HG03280 (cell line): ENCODE results near the gene HPS1.

Experiments used
- ATAC-seq: cut with Tn5 transposase; IDR thresholded peaks from one replicate; pipeline ENCODE4 v1.9.1; 2021; ENCODE audit warnings: mild to moderate bottlenecking, moderate library complexity; ENCODE audit not compliant: unreplicated experiment

HPS1 gene

GRCh38 chr10:98465866-98466265 is 19.1 kb upstream of the HPS1 start:
- ATAC-seq, result no peak

- no peak for ATAC-seq
Observed at GRCh38 chr10:98463976-98464754, 17.4 kb upstream of the HPS1 start.

DNA sequence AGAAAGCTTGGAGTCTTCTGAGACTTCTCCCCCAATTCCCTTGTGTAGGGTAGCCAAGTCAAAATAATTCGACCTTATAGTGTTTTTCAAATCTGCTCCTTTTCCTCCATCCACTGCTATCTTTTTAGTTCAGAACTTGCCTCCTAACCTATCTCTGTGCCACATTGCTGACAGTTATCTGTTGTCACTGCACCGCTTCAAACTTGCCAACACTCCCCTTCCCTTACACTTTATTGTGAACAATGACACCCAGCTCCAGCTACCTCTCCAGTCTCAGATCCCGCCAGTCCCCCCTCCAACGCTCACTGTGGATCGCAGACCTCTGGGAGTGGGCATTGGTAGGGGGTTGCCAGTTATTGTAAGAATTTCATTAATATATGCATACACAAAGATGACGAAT is 16.3 kb upstream of the HPS1 start:
- no peak for ATAC-seq

DNA sequence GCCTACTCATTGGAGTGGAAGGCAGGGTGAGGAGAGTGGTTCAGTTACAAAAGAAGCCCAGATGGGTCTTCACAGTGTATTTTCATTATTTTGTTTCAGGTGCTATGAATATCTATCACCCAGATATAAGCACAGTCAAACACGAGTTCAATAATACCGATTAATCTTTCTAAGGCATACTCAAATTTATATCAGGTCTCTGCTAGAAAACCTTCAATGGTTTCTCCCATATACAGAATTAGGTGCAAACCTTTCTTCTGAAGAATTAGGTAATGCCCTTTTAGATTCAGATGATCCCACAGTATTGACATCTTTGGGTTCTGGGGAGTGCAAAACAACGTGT is 14.7 kb upstream of the HPS1 start:
- no peak for ATAC-seq

DNA sequence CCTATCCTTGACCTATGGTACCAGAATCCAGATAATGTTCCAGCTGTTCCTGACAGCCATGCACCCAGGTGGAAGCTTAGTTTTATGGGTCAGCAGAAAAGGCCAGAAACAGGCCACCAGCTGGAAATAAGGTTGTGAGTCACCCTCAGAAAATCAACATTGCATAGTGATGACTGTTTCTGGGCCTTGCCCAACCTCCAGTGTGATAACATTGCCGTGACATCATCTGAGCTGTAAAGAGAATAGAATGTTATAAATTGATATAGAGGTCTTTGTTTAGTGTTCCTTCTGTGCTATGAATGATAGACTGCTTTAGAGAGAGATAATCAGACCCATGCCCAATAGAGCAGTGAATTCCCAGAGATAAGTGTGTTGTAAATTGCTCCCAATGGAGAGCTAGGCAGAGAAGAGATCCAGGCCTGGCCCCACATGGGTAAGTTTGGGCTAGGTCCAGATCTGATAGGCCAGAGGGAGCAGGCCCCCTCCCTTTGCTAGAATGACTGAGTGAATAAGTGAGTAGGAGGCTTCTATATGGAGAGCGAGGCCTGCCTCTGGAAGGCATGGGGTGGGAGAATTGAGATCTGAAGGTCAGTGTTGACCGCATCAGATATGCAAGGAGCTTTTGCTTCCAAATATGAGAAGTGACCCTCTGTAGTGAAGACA is 14.2 kb upstream of the HPS1 start:
- no peak for ATAC-seq

GRCh38 chr10:98458809-98459784 is 12.4 kb upstream of the HPS1 start:
- no peak for ATAC-seq

DNA sequence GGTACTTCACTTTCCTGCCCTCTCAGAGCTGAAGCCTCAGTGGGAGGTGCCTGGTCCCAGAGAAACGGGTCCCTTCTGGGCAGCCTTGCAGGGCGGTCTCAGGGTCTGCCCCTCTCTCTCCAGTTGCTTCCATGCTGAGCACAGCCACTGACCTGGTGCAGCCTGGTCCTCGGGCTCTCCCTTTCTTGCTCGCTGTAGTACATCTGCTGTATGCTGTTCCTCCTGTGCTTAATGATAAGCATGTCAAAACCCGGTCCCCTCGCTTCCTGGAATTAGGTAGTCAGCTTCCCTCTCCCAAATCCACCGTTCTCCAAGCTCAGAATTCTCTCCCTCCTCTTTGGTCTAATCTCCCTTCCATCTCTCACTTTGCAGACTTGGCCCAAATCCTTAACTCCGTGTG is 11.0 kb upstream of the HPS1 start:
- ATAC-seq, result no peak

DNA sequence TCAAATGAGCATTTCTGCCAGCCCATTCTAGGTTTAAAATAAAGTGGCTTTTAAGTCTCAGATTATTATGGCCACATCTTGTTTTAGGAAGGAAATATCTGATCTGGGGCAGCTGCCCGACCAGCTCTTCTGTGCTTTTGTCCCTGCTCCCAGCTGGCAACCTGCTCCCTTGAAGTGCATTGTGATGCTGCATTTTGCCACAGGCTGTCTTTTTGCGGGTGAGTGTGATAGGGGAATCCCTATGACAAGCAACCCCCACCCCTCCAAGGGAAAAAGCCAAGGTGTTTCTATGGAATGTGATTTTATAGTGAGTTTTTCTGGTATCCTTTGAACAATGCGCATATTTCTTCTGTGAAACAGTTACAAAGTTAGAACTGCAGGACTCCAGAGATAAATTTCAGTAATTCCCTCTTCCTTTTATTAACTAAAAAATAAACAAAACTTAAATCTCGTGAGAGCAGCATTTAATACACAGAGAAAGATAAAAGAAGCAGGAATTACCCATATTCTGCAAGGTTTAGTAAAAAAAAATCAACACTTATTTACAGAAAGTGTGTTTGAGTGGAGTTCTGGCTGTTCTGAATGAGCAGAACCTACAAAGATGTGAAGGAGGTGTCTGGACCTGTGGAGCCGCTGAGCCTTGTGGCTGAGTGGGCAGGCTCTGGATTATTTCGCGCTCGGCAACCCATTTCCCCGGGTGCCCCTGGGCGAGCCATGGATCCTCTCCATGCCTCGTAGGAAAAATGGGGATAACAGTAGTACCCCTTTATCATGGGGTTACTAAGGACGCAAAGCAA is 10.1 kb upstream of the HPS1 start:
- ATAC-seq, result no peak

GRCh38 chr10:98456043-98456570 is 9.4 kb upstream of the HPS1 start:
- no peak for ATAC-seq

DNA sequence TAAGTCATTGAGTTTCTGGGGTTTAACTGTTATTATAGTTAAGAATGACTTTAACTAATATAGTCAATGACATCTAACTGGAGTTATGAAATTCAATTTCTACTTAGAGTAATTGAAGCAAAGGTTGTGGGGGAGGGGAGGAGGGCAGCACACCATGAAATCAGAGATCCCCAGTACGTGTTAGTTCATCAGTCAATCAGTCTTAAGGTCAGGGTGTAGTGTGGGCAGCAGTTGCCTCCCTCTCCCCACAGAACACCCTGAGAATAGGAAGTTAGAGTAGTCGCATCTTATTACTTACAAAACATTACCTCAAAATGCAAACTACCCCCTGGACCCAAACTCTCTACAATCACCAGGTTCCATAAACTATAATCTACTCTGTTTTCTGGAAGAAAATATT is 7.0 kb upstream of the HPS1 start:
- ATAC-seq, result no peak

GRCh38 chr10:98450618-98451017 is 3.9 kb upstream of the HPS1 start:
- ATAC-seq, result no peak

DNA sequence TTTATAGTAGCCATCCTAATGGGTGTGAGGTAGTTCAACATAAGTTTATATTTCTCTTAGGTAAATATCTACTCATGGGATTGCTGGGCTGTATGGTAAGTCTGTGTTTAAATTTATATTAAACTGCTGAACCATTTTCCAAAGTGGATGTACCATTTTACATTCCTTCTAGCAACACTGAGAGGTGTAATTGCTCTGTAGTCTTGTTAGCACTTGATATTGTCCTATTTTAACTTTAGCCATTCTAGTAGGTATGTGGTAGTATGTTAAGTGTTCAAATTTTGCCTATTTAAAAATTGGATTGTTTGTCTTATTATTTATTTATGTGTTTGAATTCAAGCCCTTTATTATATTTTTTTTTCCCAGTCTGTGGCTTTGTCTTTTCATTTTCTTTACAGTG is 2.6 kb upstream of the HPS1 start:
- ATAC-seq, result no peak

GRCh38 chr10:98446151-98446660 is 529 bp downstream of the HPS1 start:
- peak; percentile 44 for ATAC-seq

DNA sequence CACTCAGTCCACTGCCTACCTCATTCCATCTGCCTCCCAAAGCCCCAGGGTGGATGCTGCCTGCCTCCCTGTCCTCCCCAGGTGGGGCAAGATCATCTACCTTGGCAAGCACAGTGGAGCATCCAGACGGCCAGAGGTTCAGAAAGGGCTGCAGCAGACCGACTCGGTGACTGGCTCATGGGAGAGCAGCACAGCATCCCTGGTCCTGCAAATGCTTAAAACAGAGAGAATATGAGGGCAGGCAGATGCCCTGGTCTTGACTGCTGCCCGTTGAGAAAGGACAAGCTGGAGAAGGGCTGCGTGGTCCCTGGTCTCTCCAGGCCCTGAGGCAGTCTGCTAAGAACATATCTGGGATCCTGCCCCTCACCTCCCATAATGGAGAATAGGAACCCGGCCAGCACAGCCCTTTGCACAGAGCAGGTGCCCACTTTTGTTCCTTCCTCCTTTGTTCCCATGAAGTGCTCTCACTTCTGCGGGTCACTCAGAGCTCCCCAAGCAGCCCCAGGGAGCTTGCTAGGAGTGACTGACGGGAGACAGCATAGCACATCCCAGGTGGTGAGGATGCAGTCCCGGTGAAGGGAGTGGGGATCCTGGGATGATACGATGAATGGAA is 1.4 kb downstream of the HPS1 start:
- ATAC-seq, result no peak

DNA sequence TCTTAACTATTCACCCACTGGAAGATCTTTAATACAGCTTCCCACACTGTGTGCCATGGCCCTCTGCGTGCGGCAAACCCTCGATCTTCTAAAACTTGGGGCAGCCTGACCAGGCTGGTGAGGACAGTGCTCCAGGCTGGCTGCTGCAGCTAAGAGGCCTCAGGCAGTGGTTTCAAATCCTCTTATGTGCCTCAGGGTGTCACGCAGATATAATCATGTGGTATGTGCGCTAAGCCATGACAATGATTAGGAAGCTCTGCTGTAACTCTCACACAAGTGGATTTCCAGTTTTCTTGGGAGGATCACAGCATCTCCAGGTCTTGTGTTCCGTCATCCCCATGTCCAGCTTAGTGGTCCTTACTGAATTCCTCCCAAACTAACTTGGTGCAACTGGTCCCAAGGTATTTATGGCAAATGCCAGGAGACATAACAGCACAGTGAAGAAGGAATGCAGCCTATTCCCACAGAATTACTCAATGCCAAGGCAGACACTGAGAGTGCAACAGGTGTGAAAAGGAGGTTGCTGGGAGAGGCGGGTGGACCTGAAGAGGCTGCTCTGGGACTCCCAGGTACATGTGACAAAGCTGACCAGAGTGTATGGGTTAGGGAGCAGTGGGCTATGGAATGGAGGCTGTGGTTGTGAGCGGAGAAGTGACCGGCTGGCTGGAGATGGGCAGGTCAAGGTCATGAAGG is 2.3 kb downstream of the HPS1 start:
- no peak for ATAC-seq

GRCh38 chr10:98438715-98439114 is 8.0 kb downstream of the HPS1 start:
- no peak for ATAC-seq

DNA sequence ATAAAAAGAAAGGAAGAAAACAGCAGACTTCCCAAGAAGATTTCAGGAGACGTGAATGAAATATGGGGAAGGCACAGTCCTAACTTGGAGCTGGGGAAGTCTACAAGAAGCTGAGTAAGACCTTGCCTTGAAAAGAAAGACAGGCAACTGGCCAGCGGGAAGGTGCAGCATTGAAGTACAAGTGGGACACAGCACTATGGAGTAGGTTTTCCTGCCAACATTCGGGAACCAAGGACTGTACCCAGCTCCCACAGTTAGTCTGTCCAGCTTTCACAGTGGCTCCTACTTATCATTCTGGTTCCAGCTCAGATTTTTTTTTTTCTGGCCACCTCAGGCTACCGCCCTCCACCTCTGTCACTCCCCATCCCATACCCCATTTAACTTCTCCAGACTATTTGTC is 10.0 kb downstream of the HPS1 start:
- no peak for ATAC-seq

- no peak for ATAC-seq
Observed at GRCh38 chr10:98435178-98435577, 11.6 kb downstream of the HPS1 start.
